Kidney epithelial cell (primary cell): Measurements from ENCODE around the gene SLC6A3. TPM values are rescaled to one million over a fixed set of nuclear protein-coding genes. Genes with fewer than 3 reads are reported as not detected.

Experiments
- DNase-seq: peaks from one replicate; pipeline ENCODE4 v3.0.0-alpha.2; 2010; ENCODE audit warnings: low read depth
- H3K27me3 ChIP-seq: 2 replicates; pipeline ENCODE4 v1.6.0; 2011; ENCODE audit warnings: low read length; ENCODE audit not compliant: control insufficient read depth, insufficient read depth
- H3K36me3 ChIP-seq: 2 replicates; pipeline ENCODE4 v1.5.1; 2011; ENCODE audit warnings: low read length; ENCODE audit not compliant: control insufficient read depth, insufficient read depth
- H3K4me3 ChIP-seq: 2 replicates; pipeline ENCODE4 v1.5.1; 2011; ENCODE audit warnings: low read depth, mild to moderate bottlenecking, control low read depth, low read length
- CTCF ChIP-seq: IDR thresholded peaks from 2 replicates; pipeline ENCODE4 v1.5.1; 2011; ENCODE audit warnings: mild to moderate bottlenecking, moderate library complexity, low read length, control low read depth, inconsistent platforms; ENCODE audit not compliant: insufficient read depth, poor library complexity, severe bottlenecking
- total RNA-seq: library from RNA; depleted of rRNA; stranded (reverse); fragments of >200 nt; gene quantifications from 2 replicates; pipeline ENCODE4 v1.2.3, GENCODE V29; 2015

The SLC6A3 gene
- total RNA-seq, 1 donor from 2014 or later = not detected

DNA sequence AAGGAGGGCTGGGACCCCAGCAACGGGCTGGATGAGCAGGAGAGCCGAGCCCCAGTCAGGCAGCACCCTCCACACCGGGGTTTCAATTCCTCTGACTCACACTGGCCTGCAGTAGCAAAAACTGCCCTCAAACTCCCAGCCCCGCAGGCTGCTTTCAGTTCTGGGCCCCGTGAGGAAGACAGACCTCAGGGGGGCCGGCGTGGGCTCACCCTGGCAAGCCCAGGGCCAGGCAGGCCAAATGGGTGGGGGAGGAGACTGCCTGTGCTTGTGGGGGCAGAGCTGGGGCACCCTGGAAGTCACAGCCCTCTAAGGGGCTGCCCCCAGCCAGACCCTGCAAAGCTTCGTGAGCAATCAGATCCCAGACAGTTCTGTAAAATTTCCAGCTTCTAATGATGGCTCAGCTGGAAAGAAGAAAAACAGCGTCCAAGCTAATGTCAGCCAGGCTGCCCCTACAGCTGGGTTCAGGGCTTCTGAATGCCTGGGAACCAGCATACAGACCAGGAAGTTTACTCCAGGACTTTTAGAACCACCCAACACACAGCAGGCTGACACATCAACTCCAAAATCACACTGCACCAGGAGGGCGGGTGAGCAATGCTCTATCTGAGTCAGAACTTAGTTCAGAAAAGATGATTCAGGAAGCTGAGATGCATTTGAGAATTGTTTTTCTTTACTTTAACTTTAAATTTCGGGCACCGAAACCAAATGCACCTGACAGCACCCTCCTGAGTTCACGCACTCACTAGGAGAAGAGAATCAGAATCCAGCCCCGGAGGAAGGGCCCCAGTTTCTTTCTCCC lies 43.8 kb upstream of the SLC6A3 start:
- no peak for DNase-seq
- Histone ChIP-seq H3K36me3 (peaks cover 2% of the 10 kb centered on the region), H3K27me3 (no peaks in the 10 kb centered on the region), H3K4me3 (no peak overlapping the region)
- no peak for TF ChIP-seq CTCF

DNA sequence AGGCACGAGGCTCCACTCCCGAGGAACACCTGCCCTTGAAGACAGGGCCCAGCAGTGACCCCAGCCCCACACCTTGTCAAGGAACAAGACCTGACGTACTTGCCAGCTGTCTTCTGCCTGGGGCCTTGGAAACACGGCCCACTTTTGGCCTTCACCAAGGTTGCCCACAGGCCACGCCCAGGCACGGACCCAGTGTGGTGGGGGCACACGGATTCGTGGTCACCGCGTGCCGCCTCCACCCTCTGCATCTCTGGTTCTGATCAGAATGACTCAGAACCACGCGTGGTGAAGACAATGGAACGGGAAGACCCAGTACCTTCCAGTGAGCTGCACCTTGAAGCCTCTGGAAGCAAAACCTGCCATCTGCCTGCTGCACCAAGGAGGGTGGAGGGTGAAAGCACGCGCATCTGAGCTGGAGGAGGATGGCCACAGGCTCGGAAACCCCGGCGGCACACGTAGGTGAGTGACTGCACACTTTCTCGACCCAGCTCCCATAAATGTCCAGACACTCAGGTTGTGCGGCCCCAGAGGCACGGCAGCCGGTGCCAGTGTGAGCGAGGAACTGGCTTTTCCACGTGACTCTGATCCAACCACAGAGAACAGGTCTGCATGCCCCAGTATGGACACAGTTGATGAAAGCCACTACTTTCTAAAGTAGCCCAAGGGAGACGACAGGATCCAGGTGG lies 42.0 kb upstream of the SLC6A3 start:
- DNase-seq = no peak
- Histone ChIP-seq H3K4me3 (no peak overlapping the region), H3K27me3 (no peaks in the 10 kb centered on the region), H3K36me3 (peaks cover 2% of the 10 kb centered on the region)
- TF ChIP-seq CTCF = no peak

DNA sequence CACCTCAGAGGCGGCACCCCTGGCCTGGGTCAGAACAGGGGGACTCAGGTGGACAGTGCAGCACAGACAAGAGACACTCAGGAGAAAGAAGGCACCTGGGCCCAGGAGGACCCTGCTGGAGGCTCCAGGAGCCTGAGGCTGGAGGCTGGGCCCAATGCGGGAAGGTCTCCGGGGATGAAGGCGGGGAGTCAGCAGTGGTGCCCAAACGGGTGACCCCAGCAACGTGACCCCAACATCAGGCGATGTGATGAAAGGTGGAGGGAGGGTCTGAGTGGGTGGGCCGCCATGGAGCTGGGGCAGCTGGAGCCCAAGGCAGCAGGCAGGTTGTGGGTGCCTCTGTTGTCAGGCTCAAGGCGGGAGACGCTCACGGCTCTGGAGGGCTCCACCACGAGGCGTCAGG lies 41.0 kb upstream of the SLC6A3 start:
- H3K27me3 ChIP-seq = no peaks in the 10 kb centered on the region
- DNase-seq = no peak
- TF ChIP-seq CTCF = no peak
- no peak overlapping the region for H3K4me3 ChIP-seq
- H3K36me3 ChIP-seq = peaks cover 2% of the 10 kb centered on the region

GRCh38 chr5:1485579-1486118 lies 40.4 kb upstream of the SLC6A3 start:
- DNase-seq = no peak
- no peaks in the 10 kb centered on the region for H3K27me3 ChIP-seq
- H3K36me3 ChIP-seq = peaks cover 2% of the 10 kb centered on the region
- no peak overlapping the region for H3K4me3 ChIP-seq
- no peak for TF ChIP-seq CTCF

- no peak overlapping the region for H3K4me3 ChIP-seq
- TF ChIP-seq CTCF = no peak
- DNase-seq = no peak
- peaks cover 2% of the 10 kb centered on the region for H3K36me3 ChIP-seq
- no peaks in the 10 kb centered on the region for H3K27me3 ChIP-seq
These were observed 39.7 kb upstream of the SLC6A3 start for GRCh38 chr5:1484730-1485578.
